ENCODE results near the gene ASXL3.

Gene ASXL3

DNA sequence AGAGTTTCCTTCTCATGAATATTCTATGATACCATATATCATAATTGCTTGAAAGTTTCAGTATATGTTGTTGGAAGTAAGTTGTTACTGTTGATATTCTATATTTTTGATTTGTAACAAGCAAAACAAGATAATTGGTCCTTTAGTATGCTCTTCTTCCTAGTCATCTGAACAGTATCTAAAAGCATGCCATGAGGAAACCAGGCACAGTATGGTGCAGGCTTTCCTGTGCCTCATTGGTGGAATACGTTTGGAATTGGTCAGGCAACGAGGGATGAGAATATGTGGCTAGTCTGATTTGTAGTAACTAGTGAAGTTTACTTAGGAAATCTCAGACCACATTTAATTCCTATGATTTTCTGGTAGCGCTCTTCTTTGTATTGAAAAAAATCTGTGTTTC lies 22.8 kb downstream of the ASXL3 start:
- Mint-ChIP-seq H3K4me3 (no peak overlapping the region), H3K27ac (no peak overlapping the region), H3K36me3 (no peaks in the 10 kb centered on the region), H3K27me3 (no peaks in the 10 kb centered on the region), H3K4me1 (no peaks in the 10 kb centered on the region), H3K9me3 (peaks cover 0 to 2% of the 10 kb centered on the region in 2 donors)
- DNase-seq, result no peak
- ATAC-seq (replicated peaks), result no peak

- ATAC-seq (replicated peaks), result no peak
- H3K4me3 Mint-ChIP-seq, result no peak overlapping the region
- no peaks in the 10 kb centered on the region for H3K4me1 Mint-ChIP-seq
- H3K27me3 Mint-ChIP-seq, result no peaks in the 10 kb centered on the region
- H3K36me3 Mint-ChIP-seq, result no peaks in the 10 kb centered on the region
- H3K9me3 Mint-ChIP-seq, result peaks cover 0 to 2% of the 10 kb centered on the region in 2 donors
- DNase-seq, result no peak
- no peak overlapping the region for H3K27ac Mint-ChIP-seq
Measured at GRCh38 chr18:33603454-33603853, 25.4 kb downstream of the ASXL3 start.

DNA sequence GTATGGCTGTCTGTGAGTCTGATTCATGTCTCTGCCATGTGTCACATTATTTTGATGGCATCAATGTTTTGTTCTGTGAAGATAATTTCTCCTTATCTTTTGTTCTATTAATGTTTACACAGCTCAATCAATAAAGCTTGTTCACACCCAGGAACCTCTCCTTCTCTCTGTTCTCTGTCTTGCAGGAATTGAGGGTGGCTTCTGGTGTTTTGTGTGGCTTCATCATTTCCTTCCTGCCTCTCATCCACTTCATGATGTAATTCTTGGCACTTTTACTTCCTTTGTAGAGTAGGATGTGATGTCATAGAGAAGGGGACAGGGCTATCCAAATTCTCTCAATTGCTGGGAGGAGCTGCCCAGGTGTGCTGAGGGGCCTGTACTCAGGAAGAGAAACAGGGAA lies 27.2 kb downstream of the ASXL3 start:
- peaks cover 0 to 2% of the 10 kb centered on the region in 2 donors for H3K9me3 Mint-ChIP-seq
- ATAC-seq (replicated peaks), result no peak
- H3K4me3 Mint-ChIP-seq, result no peak overlapping the region
- H3K27ac Mint-ChIP-seq, result no peak overlapping the region
- no peak for DNase-seq
- no peaks in the 10 kb centered on the region for H3K4me1 Mint-ChIP-seq
- H3K36me3 Mint-ChIP-seq, result no peaks in the 10 kb centered on the region
- no peaks in the 10 kb centered on the region for H3K27me3 Mint-ChIP-seq

DNA sequence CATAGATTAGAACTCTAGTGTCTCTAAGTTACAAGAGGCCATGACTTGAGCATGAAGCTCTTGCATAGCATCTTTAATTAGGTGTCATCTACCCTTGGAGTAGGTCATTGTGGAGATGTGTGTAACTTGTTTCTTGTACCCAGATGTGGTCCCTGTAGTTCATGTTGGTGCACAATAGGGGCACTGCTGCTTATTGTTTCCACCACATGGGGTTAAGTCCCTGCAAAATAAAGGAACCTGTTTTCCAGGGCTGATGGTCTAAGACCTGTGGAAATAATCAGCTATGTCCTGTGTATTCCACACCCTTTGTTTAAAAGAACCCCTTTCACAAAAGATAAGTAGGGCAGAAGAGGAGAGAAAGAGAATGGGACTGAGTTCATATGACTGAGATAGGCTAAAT lies 28.6 kb downstream of the ASXL3 start:
- Mint-ChIP-seq H3K27ac (no peak overlapping the region), H3K4me1 (no peaks in the 10 kb centered on the region), H3K4me3 (no peak overlapping the region), H3K27me3 (no peaks in the 10 kb centered on the region), H3K36me3 (no peaks in the 10 kb centered on the region), H3K9me3 (peaks cover 0 to 2% of the 10 kb centered on the region in 2 donors)
- ATAC-seq (replicated peaks) (no peak), DNase-seq (no peak)

- Mint-ChIP-seq H3K4me1 (no peaks in the 10 kb centered on the region), H3K36me3 (no peaks in the 10 kb centered on the region), H3K4me3 (no peak overlapping the region), H3K9me3 (no peaks in the 10 kb centered on the region), H3K27ac (no peak overlapping the region), H3K27me3 (no peaks in the 10 kb centered on the region)
- ATAC-seq (replicated peaks) (no peak), DNase-seq (no peak)
Measured at GRCh38 chr18:33611525-33612135, 33.6 kb downstream of the ASXL3 start.

GRCh38 chr18:33612632-33613031 lies 34.6 kb downstream of the ASXL3 start:
- no peaks in the 10 kb centered on the region for H3K9me3 Mint-ChIP-seq
- DNase-seq (no peak), ATAC-seq (replicated peaks) (no peak)
- no peaks in the 10 kb centered on the region for H3K36me3 Mint-ChIP-seq
- H3K27me3 Mint-ChIP-seq, result no peaks in the 10 kb centered on the region
- H3K4me3 Mint-ChIP-seq, result no peak overlapping the region
- H3K27ac Mint-ChIP-seq, result no peak overlapping the region
- no peaks in the 10 kb centered on the region for H3K4me1 Mint-ChIP-seq

DNA sequence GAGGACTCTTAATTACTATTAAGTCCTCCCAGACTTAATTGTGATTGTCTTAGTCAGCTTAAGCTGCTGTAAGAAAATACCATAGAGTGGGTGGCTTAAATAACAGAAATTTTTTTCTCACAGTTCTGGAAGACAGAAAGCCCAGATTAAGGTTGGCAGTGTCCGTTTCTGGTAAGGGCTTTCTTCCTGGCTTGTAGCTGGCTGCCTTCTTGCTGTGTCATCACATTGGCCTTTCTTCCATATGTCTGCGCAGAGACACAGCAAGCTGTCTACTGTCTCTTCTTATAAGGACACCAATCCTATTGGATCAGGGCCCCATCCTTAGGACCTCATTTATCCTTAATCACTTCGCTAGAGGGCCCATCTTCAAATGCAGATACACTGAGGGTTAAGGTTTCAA lies 38.5 kb downstream of the ASXL3 start:
- Mint-ChIP-seq H3K27me3 (no peaks in the 10 kb centered on the region), H3K4me1 (no peaks in the 10 kb centered on the region), H3K9me3 (no peaks in the 10 kb centered on the region), H3K36me3 (no peaks in the 10 kb centered on the region), H3K4me3 (no peak overlapping the region), H3K27ac (no peak overlapping the region)
- DNase-seq, result no peak
- no peak for ATAC-seq (replicated peaks)

GRCh38 chr18:33627114-33627513 lies 49.1 kb downstream of the ASXL3 start:
- no peak overlapping the region for H3K4me3 Mint-ChIP-seq
- H3K27ac Mint-ChIP-seq, result no peak overlapping the region
- H3K9me3 Mint-ChIP-seq, result no peaks in the 10 kb centered on the region
- no peaks in the 10 kb centered on the region for H3K27me3 Mint-ChIP-seq
- H3K4me1 Mint-ChIP-seq, result no peaks in the 10 kb centered on the region
- no peak for DNase-seq
- H3K36me3 Mint-ChIP-seq, result no peaks in the 10 kb centered on the region
- no peak for ATAC-seq (replicated peaks)

GRCh38 chr18:33630476-33630875 lies 52.5 kb downstream of the ASXL3 start:
- H3K36me3 Mint-ChIP-seq, result no peaks in the 10 kb centered on the region
- H3K4me1 Mint-ChIP-seq, result no peaks in the 10 kb centered on the region
- no peak overlapping the region for H3K4me3 Mint-ChIP-seq
- ATAC-seq (replicated peaks) (no peak), DNase-seq (no peak)
- H3K27ac Mint-ChIP-seq, result no peak overlapping the region
- no peaks in the 10 kb centered on the region for H3K27me3 Mint-ChIP-seq
- no peaks in the 10 kb centered on the region for H3K9me3 Mint-ChIP-seq

DNA sequence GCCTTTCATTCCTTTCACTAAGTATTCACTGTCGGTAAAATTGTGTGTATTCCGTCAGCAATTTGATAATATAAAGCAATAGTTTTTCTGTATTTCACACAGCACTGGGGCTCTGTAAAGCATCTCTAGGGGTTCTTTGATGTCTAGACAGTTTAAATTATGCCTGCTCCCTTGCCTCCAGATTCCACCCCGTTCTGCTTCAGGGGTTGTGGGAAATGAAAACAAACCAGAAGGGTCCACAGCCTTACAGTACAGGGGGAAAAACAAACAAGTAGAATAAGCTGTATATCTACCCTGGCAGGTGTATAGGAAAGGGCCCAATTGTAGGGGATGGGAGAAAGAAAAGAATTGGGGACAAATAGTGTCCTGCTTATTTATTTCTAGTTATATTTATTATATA lies 63.1 kb downstream of the ASXL3 start:
- Mint-ChIP-seq H3K4me3 (no peak overlapping the region), H3K9me3 (no peaks in the 10 kb centered on the region), H3K27me3 (no peaks in the 10 kb centered on the region), H3K27ac (no peak overlapping the region), H3K36me3 (no peaks in the 10 kb centered on the region), H3K4me1 (no peaks in the 10 kb centered on the region)
- no peak for DNase-seq
- ATAC-seq (replicated peaks), result no peak

- no peak for ATAC-seq (replicated peaks)
- Mint-ChIP-seq H3K27me3 (no peaks in the 10 kb centered on the region), H3K4me3 (no peak overlapping the region), H3K27ac (no peak overlapping the region), H3K36me3 (no peaks in the 10 kb centered on the region), H3K4me1 (no peaks in the 10 kb centered on the region), H3K9me3 (no peaks in the 10 kb centered on the region)
- no peak for DNase-seq
Measured at GRCh38 chr18:33644494-33644893, 66.5 kb downstream of the ASXL3 start.

DNA sequence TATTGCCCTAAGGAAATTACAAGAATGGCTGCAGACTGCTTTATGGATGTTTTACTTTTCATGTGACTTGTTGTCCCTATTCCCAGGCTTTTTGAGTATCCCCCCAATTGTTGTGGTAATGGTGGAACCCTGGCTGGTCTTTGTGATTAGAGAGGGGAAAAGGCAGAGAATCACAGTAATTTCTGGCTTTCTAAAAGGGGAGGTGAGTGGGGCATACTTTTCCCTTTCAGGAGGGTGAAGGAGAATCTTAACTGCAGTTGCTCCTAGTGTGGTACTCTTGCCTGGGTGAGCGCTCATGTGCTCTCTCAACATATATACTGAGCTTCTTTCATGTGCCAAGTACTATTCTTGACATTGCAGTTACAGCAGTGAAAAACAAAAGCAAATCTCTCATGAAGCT lies 69.3 kb downstream of the ASXL3 start:
- Mint-ChIP-seq H3K27me3 (no peaks in the 10 kb centered on the region), H3K27ac (no peak overlapping the region), H3K4me3 (no peak overlapping the region), H3K4me1 (no peaks in the 10 kb centered on the region), H3K9me3 (no peaks in the 10 kb centered on the region), H3K36me3 (no peaks in the 10 kb centered on the region)
- ATAC-seq (replicated peaks) (no peak), DNase-seq (no peak)

GRCh38 chr18:33652635-33653034 lies 74.6 kb downstream of the ASXL3 start:
- Mint-ChIP-seq H3K27ac (no peak overlapping the region), H3K27me3 (no peaks in the 10 kb centered on the region), H3K9me3 (no peaks in the 10 kb centered on the region), H3K36me3 (no peaks in the 10 kb centered on the region), H3K4me3 (no peak overlapping the region), H3K4me1 (no peaks in the 10 kb centered on the region)
- ATAC-seq (replicated peaks) (no peak), DNase-seq (no peak)

GRCh38 chr18:33653231-33653630 lies 75.2 kb downstream of the ASXL3 start:
- Mint-ChIP-seq H3K27me3 (no peaks in the 10 kb centered on the region), H3K27ac (no peak overlapping the region), H3K4me3 (no peak overlapping the region), H3K36me3 (no peaks in the 10 kb centered on the region), H3K9me3 (no peaks in the 10 kb centered on the region), H3K4me1 (no peaks in the 10 kb centered on the region)
- ATAC-seq (replicated peaks), result no peak
- DNase-seq, result no peak

- DNase-seq (no peak), ATAC-seq (replicated peaks) (no peak)
- no peak overlapping the region for H3K4me3 Mint-ChIP-seq
- no peaks in the 10 kb centered on the region for H3K4me1 Mint-ChIP-seq
- no peaks in the 10 kb centered on the region for H3K27me3 Mint-ChIP-seq
- no peaks in the 10 kb centered on the region for H3K9me3 Mint-ChIP-seq
- H3K27ac Mint-ChIP-seq, result no peak overlapping the region
- H3K36me3 Mint-ChIP-seq, result no peaks in the 10 kb centered on the region
Measured at GRCh38 chr18:33656889-33657448, 79.0 kb downstream of the ASXL3 start.
